ENCODE measurements around the gene CHRNA4. TPM values are rescaled to one million over a fixed set of nuclear protein-coding genes. Genes with fewer than 3 reads are reported as not detected.

Gene CHRNA4
- total RNA-seq, 2 donors from 2014 or later = not detected

DNA sequence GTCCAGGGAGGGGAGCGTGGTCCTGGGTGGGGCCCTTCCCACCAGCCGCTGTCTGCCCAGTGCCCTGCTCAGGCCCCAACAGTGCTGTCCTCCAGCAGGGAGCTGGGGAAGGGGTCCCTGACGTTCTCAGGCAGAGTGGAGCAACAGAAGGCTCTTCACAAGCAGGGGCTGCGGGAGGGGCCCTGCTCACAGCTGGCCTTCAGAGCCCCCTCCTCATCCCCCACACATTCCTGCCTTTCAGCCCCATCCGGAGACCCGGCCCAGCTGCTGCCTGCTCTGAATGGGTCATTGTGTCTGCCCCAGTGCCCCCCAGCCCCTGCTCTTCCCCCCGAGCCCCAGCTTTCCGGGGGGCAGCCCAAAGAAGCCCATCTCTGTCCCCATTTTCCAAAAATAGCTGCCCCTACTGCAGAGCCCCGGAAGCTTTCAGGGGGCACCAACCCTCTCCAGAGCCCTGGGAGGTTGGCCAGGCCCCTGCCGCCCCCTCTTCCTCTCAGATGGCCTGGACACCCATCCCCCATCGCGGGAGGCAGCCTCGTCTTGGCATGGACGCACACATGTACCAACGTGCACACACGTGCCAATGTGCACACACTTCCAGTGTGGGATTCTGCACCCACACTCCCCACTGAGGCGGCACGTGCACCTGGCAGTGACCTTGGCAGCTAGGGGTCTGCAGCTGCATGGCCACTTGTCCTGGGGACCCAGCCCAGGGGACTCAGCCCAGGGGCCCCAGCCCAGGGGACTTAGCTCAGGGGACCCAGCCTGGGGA is 64.4 kb downstream of the CHRNA4 start:
- Histone ChIP-seq H3K4me3 (no peak overlapping the region), H3K9me3 (no peaks in the 10 kb centered on the region), H3K4me1 (ENCODE audit: control insufficient read depth in 1 of 2, low read depth in 2 of 2) (no peaks in the 10 kb centered on the region), H3K36me3 (no peaks in the 10 kb centered on the region), H3K27ac (no peak overlapping the region), H3K27me3 (replicated peaks; ENCODE audit: insufficient read depth) (no peaks in the 10 kb centered on the region)
- ATAC-seq (ENCODE audit: insufficient number of reproducible peaks, low FRiP score, low read depth) (no peak), DNase-seq (ENCODE audit: low spot score) (no peak)
- no peak for TF ChIP-seq CTCF (IDR thresholded peaks at IDR 0.05)

DNA sequence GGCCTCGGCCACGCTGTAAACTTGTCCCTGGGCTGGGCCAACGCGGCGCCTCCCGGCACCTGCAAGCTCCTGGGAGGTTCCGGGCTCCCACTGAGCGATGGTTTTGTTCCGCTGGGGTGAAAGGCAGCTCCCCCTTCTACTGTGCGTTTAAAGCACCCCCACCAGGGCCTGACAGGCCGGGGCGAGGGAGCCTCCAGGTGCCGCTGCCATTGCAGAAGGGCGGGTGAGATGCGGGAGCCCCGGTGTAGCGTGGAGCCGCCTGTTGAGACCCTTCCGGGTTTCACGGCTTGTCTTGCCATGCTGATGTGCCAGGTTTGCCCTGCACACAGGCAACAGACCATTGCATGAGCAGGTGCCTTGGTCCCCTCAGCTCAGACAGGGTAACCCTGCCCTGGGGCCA is 65.3 kb downstream of the CHRNA4 start:
- Histone ChIP-seq H3K27ac (no peak overlapping the region), H3K4me1 (ENCODE audit: control insufficient read depth in 1 of 2, low read depth in 2 of 2) (no peaks in the 10 kb centered on the region), H3K9me3 (no peaks in the 10 kb centered on the region), H3K4me3 (no peak overlapping the region), H3K27me3 (replicated peaks; ENCODE audit: insufficient read depth) (no peaks in the 10 kb centered on the region), H3K36me3 (no peaks in the 10 kb centered on the region)
- DNase-seq (ENCODE audit: low spot score) (no peak), ATAC-seq (ENCODE audit: insufficient number of reproducible peaks, low FRiP score, low read depth) (no peak)
- TF ChIP-seq CTCF (IDR thresholded peaks at IDR 0.05) = no peak

DNA sequence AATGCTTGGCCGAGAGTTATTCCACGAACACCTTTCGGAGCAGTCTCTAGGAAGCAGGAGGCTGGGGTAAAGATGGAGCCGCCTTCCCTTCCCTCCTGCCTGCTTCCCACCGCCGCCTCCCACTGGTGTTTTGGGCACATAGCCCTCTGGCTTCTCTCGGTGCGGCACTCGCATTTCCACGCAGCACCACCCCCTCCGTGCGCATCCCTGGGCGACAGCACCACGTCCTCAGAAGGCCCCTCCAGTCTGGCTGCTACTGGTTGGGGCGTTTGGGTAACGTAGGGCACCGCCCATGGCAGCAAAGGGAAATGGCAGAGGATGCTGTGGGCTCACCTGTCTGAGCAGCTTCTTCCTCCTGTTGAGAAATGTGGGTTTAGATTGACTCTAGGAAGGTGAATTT is 65.7 kb downstream of the CHRNA4 start:
- TF ChIP-seq CTCF (IDR thresholded peaks at IDR 0.05) = no peak
- no peak for ATAC-seq (ENCODE audit: insufficient number of reproducible peaks, low FRiP score, low read depth)
- no peaks in the 10 kb centered on the region for H3K4me1 ChIP-seq (ENCODE audit: control insufficient read depth in 1 of 2, low read depth in 2 of 2)
- H3K4me3 ChIP-seq = no peak overlapping the region
- H3K27ac ChIP-seq = no peak overlapping the region
- DNase-seq (ENCODE audit: low spot score) = no peak
- H3K27me3 ChIP-seq (replicated peaks; ENCODE audit: insufficient read depth) = no peaks in the 10 kb centered on the region
- no peaks in the 10 kb centered on the region for H3K36me3 ChIP-seq
- no peaks in the 10 kb centered on the region for H3K9me3 ChIP-seq

DNA sequence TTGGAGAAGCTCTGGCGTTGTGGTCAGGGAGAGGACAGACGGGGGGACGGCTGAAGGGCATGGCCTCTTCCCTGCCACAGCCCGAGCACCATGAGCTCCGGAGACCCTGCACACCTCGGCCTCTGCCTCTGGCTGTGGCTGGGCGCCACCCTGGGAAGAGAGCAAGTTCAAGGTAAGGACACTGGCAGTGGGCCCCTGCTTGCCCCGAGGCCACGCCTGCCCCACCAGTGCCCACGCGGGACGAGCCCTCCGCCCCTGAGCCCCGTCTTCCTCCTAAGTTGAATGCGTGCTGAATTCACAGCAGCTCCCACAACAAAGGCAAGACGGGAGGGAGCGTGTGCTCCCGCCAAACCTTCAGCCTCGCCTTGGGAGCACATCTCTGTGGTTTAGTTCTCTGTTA is 66.1 kb downstream of the CHRNA4 start:
- Histone ChIP-seq H3K27me3 (replicated peaks; ENCODE audit: insufficient read depth) (no peaks in the 10 kb centered on the region), H3K27ac (no peak overlapping the region), H3K4me3 (no peak overlapping the region), H3K9me3 (no peaks in the 10 kb centered on the region), H3K4me1 (ENCODE audit: control insufficient read depth in 1 of 2, low read depth in 2 of 2) (no peaks in the 10 kb centered on the region), H3K36me3 (no peaks in the 10 kb centered on the region)
- DNase-seq (ENCODE audit: low spot score) (no peak), ATAC-seq (ENCODE audit: insufficient number of reproducible peaks, low FRiP score, low read depth) (no peak)
- no peak for TF ChIP-seq CTCF (IDR thresholded peaks at IDR 0.05)

DNA sequence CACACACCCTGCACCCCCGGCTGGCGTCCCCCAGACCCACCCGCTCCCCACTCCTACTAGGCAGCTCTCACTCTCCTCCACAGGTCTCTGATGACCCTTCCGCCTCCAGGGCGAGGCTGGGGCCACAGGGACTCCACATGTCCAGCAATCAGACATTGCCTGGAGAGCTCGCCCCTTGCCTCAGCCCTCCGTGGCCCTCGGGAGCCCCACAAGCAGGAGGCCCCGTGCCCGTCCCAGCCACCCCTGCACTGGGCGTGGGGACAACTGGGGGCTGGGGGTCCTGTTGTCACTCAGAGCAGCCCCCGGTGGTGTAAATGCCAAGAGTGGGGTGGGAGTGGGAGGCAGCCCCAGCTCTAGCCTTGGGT is 66.6 kb downstream of the CHRNA4 start:
- no peaks in the 10 kb centered on the region for H3K9me3 ChIP-seq
- no peak overlapping the region for H3K27ac ChIP-seq
- no peak for TF ChIP-seq CTCF (IDR thresholded peaks at IDR 0.05)
- ATAC-seq (ENCODE audit: insufficient number of reproducible peaks, low FRiP score, low read depth) = no peak
- no peaks in the 10 kb centered on the region for H3K27me3 ChIP-seq (replicated peaks; ENCODE audit: insufficient read depth)
- H3K4me1 ChIP-seq (ENCODE audit: control insufficient read depth in 1 of 2, low read depth in 2 of 2) = no peaks in the 10 kb centered on the region
- no peak for DNase-seq (ENCODE audit: low spot score)
- H3K36me3 ChIP-seq = no peaks in the 10 kb centered on the region
- H3K4me3 ChIP-seq = no peak overlapping the region
